Right cardiac atrium (tissue), 5 donors: ENCODE data around the gene CD300LD. TPM values are rescaled to one million over a fixed set of nuclear protein-coding genes. Genes with fewer than 3 reads are reported as not detected.
A peak's percentile ranks its signal among the peaks of the same experiment; 100 is the strongest.
"Not testable (repeated sequence)": the region's sequence is repeated elsewhere in the genome, so short reads cannot be mapped to it uniquely, and the experiment has no call there.

ENCODE experiments used
- ATAC-seq, 2 donors: fragments of 200-7000 bp; cut with Tn5 transposase; one replicate each; pipeline versions ENCODE4 v1.8.0 to v1.9.1; 2020; ENCODE audit warnings: moderate library complexity in 2 of 2, mild to moderate bottlenecking in 1 of 2
- DNase-seq, 3 donors: peaks; one replicate each; pipeline ENCODE4 v3.0.0-alpha.2; 2020
- H3K27ac ChIP-seq: one replicate; pipeline ENCODE4 v1.5.1; 2013; ENCODE audit warnings: mild to moderate bottlenecking, low read length, control low read depth, moderate library complexity
- H3K27me3 ChIP-seq: one replicate; pipeline ENCODE4 v1.6.1; 2013; ENCODE audit not compliant: control insufficient read depth, insufficient read depth
- H3K4me1 ChIP-seq: one replicate; pipeline ENCODE4 v1.6.1; 2013; ENCODE audit warnings: low read length; ENCODE audit not compliant: control insufficient read depth, insufficient read depth
- H3K4me3 ChIP-seq: one replicate; pipeline ENCODE4 v1.5.1; 2013; ENCODE audit warnings: low read length, control low read depth
- H3K9me3 ChIP-seq: one replicate; pipeline ENCODE4 v1.6.1; 2013; ENCODE audit warnings: low read length; ENCODE audit not compliant: control insufficient read depth
- WGBS: extraction: QIAGEN DNeasy Blood & Tissue Kit; methylation state at CpG from one replicate; pipeline ENCODE4 v1.1.7; 2013; 5-methylcytosine and 5-hydroxymethylcytosine counted together
- intact Hi-C, 4 donors: fragments of 100-400 bp; cut with DNase I; formaldehyde crosslinking; loops; one replicate each; pipeline versions ENCODE4 v1.11.0 to v1.14.0; 2022 to 2023
- long read RNA-seq, 4 donors: library from polyadenylated mRNA; unstranded; transcript quantifications; one replicate each; pipeline ENCODE4 v2.0.0, GENCODE V29; 2020 to 2021
- polyA plus RNA-seq: library from polyadenylated mRNA; stranded (reverse); fragments of 200-250 nt; gene quantifications from one replicate; pipeline ENCODE4 v1.2.3, GENCODE V29; 2013
- total RNA-seq, 4 donors: library from RNA; stranded (reverse); fragmentation: NEBNext Ultra II Directional; extraction: Animal tissue kit (Norgen Biotek cat#: 25700); gene quantifications; one replicate each; pipeline ENCODE4 v1.2.1, GENCODE V29; 2021
- donor health status: healthy with polysubstance abuse.
- donor health status: DM: no; HTN: yes; CAD: no.
- donor health status: DM: no; HTN: no; CAD: no.
- donor health status: DM: no; HTN: yes; CAD: no; lungs with severe emphysema.
- donor health status: DM: yes; HTN: yes; CAD: no.

The CD300LD gene
- not detected for total RNA-seq
- not detected for polyA plus RNA-seq
- long read RNA-seq, donor 1, result 0 reads
- long read RNA-seq, donor 2, result 0 reads
- long read RNA-seq, donor 3, result 0 reads
- long read RNA-seq, donor 4, result 0 reads

DNA sequence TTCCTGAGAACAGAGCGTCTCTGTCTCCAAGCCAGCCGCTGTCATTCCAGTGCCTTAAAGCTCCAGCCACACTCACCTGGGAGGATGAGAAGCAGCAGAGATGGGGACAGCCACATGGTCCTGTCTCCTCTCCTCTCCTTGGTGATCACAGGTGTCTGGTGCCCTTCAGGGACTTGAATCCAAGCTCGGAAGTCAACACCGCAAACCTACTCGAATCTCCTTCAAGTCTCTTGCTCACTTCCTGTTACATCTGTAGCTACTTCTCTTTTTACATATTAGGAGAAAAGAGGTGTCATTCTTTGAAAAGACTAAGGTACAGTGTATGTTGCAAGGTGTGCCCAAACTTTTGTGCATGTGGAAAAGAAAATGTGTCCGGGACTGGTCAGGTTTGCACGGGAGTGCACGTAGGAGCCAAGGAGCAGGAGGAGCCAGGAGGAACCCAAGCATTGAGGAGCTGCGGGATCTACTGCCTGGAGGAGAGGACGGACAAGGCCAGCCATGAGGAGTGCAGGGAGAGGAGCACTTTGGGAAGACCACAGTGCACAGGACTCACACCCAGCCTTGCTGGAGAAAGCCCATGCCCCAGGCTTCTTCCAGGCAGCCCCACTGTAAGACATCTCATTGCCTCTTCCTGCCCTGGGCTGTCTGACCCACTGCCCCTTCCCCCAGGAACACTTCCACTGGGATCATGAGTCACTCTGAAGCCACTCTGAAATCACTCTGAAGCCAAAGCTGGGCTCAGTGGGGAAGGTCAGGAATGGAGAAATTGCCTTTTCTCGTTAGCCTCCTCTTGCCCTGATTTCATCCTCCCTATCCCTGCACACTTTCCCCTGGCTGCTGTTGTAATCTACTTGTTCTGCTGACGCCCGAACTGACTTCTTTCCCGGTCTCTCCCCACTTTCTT is at the start of gene CD300LD:
TSS of gene CD300LD (minus strand) at position 197 of the 904 bp plus-strand sequence. CDS start at position 116, 81 bp downstream.
- no peaks in the 10 kb centered on the region for H3K9me3 ChIP-seq

DNA sequence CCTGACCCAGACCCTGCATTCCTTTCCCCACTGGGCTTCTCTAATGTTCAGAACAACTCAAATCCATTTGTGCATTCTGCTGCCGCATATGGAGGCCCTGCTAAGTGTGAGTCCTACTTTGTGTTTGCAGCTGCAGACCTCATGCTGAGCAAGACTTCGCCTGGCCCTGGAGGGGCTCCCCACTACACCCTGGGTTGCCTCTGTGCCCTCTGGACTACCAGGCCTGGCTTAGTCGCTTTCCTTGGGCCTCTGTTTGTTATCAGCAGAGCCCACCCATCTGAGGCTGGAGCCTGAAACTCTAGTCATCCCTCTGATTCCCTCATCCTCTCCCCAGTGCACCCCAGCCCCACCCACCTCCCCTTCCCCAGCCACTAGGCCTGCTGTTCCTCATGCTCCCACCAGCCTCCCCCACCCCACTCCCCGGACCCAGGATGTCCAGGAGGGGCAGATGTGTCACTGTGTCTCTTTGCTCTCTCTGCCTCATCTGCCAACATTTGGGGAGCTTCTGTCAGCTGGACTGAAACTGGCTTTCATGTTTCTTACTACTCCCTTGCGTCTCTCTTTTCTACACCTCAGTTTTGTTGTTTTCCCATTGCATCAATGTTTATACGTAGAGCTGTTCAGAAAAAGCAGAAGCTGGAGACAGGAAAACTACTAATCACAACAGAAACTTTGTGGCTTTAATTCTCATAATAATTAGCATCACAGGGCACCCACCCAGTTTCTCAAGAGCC is 49.3 kb upstream of the CD300LD start:
- intact Hi-C loops, result no loop called here
- Histone ChIP-seq H3K27ac (no peak overlapping the region), H3K4me3 (no peak overlapping the region), H3K4me1 (no peaks in the 10 kb centered on the region), H3K9me3 (no peaks in the 10 kb centered on the region), H3K27me3 (no peaks in the 10 kb centered on the region)
- ATAC-seq (no peak), DNase-seq (no peak)
- WGBS, result 59% methylated on average over 6 of the region's 6 CpGs

More for the DNA sequence above, at the start of gene CD300LD:
- no peak for DNase-seq
- ATAC-seq, result no peak
- WGBS, result 74% methylated on average over 14 of the region's 14 CpGs
- Histone ChIP-seq H3K27me3 (no peaks in the 10 kb centered on the region), H3K4me3 (no peak within 1 kb of the TSS), H3K27ac (no peak within 1 kb of the TSS), H3K4me1 (no peaks in the 10 kb centered on the region)
- intact Hi-C loops, result no loop called here

- intact Hi-C loops, result no loop called here
These were observed 47.6 kb upstream of the CD300LD start for GRCh38 chr17:74639704-74640151.

GRCh38 chr17:74637926-74638325 is 45.8 kb upstream of the CD300LD start:
- DNase-seq (no peak), ATAC-seq (no peak)
- intact Hi-C loops, result no loop called here
- Histone ChIP-seq H3K27ac (no peak overlapping the region), H3K27me3 (no peaks in the 10 kb centered on the region), H3K4me3 (no peak overlapping the region), H3K9me3 (no peaks in the 10 kb centered on the region), H3K4me1 (no peaks in the 10 kb centered on the region)
- WGBS, result 53% methylated on average over 2 of the region's 2 CpGs

More at GRCh38 chr17:74639704-74640151, 47.6 kb upstream of the CD300LD start:
- DNase-seq (peak in 1 of 3 donors; percentile 59), ATAC-seq (peak; percentile 29 to 60)
- H3K4me1 ChIP-seq, result no peaks in the 10 kb centered on the region
- WGBS, result 69% methylated on average over 10 of the region's 10 CpGs
- H3K9me3 ChIP-seq, result no peaks in the 10 kb centered on the region
- no peak overlapping the region for H3K27ac ChIP-seq
- no peak overlapping the region for H3K4me3 ChIP-seq
- H3K27me3 ChIP-seq, result no peaks in the 10 kb centered on the region

DNA sequence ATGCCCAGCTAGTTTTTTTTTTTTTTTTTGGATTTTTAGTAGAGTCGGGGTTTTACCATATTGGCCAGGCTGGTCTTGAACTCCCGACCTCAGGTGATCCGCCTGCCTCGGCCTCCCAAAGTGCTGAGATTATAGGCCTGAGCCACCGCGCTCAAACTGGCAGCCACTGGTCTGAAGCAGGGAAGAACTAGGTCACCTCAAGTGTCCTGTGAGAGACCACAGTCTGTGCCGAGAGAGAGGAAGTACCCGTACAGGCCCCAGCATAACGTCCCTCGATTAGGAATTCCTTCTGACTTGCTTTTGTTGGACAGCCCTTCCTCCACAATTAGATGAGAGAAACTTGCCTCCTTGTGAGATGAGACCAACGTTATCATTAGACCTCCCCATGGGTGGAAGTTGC is 45.2 kb upstream of the CD300LD start:
- ATAC-seq, result no peak
- Histone ChIP-seq H3K27ac (no peak overlapping the region), H3K27me3 (no peaks in the 10 kb centered on the region), H3K9me3 (no peaks in the 10 kb centered on the region), H3K4me3 (no peak overlapping the region), H3K4me1 (no peaks in the 10 kb centered on the region)
- WGBS, result 58% methylated on average over 11 of the region's 11 CpGs
- intact Hi-C loops, result no loop called here
- no peak for DNase-seq

- H3K27ac ChIP-seq, intact Hi-C loops, H3K4me1 ChIP-seq, DNase-seq, H3K9me3 ChIP-seq, H3K27me3 ChIP-seq, H3K4me3 ChIP-seq, ATAC-seq: not testable (repeated sequence)
- 70% methylated on average over 10 of the region's 10 CpGs for WGBS
These were observed 44.5 kb upstream of the CD300LD start for GRCh38 chr17:74636541-74637085.

- Histone ChIP-seq H3K4me3 (no peak overlapping the region), H3K4me1 (no peaks in the 10 kb centered on the region), H3K27me3 (no peaks in the 10 kb centered on the region), H3K9me3 (no peaks in the 10 kb centered on the region), H3K27ac (no peak overlapping the region)
- intact Hi-C loops, result no loop called here
- 34% methylated on average over 13 of the region's 13 CpGs for WGBS
- ATAC-seq (no peak), DNase-seq (no peak)
These were observed 43.3 kb upstream of the CD300LD start for GRCh38 chr17:74635418-74635817.

- Histone ChIP-seq H3K27me3 (no peaks in the 10 kb centered on the region), H3K27ac (no peak overlapping the region), H3K4me3 (no peak overlapping the region), H3K9me3 (no peaks in the 10 kb centered on the region), H3K4me1 (no peaks in the 10 kb centered on the region)
- ATAC-seq (no peak), DNase-seq (no peak)
- intact Hi-C loops, result no loop called here
- WGBS, result 83% methylated on average over 8 of the region's 8 CpGs
These were observed 41.2 kb upstream of the CD300LD start for GRCh38 chr17:74633326-74633725.

DNA sequence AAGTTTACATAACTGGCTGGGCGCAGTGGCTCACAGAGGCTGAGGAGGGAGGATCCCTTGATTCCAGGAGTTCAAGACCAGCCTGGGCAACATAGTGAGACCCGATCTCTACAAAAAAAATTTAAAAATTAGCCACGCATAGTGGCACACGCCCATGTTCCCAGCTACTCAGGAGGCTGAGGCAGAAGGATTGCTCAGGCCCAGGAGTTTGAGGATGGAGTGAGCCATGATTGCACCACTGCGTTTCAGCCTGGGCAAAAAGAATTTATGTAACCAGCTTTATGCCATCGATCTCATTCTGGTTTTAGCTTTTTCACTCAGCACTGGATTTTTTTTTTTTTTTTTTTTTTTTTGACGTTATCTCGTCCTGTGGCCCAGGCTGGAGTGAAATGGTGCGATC is 40.5 kb upstream of the CD300LD start:
- no peaks in the 10 kb centered on the region for H3K27me3 ChIP-seq
- H3K27ac ChIP-seq, result no peak overlapping the region
- H3K4me1 ChIP-seq, result no peaks in the 10 kb centered on the region
- intact Hi-C loops, result no loop called here
- no peaks in the 10 kb centered on the region for H3K9me3 ChIP-seq
- H3K4me3 ChIP-seq, result no peak overlapping the region
- ATAC-seq (no peak), DNase-seq (no peak)
- WGBS, result 75% methylated on average over 9 of the region's 9 CpGs

DNA sequence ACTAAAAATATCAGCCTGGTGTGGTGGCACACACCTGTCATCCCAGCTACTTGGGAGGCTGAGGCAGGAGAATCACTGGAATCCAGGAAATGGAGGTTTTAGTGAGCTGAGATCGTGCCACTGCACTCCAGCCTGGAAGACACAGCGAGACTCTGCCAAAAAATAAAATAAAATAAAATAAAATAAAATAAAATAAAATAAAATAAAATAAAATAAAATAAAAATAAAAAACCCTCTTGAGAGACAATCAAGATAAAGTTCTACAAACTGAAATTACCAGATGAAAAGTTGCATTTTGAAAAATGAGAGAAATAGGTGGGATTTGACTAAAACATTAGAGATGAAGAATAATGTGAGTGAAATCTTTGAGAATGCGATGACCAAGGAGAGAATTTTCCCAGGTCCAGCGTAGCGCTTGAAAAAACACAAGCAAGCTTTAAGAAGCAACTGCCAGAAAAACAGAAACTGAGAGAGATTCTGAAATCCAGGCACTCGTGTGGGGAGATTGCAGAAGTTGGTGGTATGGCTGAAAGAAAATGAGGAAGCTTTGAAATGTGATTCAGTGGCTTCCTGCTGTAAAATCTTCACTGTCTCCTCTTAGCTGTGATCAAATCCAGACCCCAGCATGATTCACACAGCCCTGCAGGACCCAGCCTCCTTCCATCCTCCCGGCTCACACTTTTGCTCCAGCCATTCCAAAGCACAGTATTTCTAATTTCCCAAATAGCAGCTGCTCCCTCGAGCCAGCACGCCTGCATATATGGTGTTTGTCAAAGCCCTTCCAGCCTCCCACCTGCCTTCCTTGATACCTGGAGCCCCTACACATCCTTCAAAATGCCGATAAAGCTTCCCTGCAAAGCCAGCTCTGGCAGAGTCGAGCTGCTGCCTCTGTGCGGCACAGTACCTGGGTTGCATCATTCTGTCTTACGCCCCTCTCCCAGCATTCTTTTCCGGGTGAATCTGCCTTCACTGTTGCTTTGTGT is 39.7 kb upstream of the CD300LD start:
- H3K4me1 ChIP-seq, result no peaks in the 10 kb centered on the region
- intact Hi-C loops, result no loop called here
- H3K27ac ChIP-seq, result no peak overlapping the region
- no peaks in the 10 kb centered on the region for H3K9me3 ChIP-seq
- H3K27me3 ChIP-seq, result no peaks in the 10 kb centered on the region
- ATAC-seq (peak in 1 of 2 donors; percentile 50), DNase-seq (no peak)
- no peak overlapping the region for H3K4me3 ChIP-seq
- 28% methylated on average over 14 of the region's 14 CpGs for WGBS
